Measurements from ENCODE around the gene SCIN. TPM values are rescaled to one million over a fixed set of nuclear protein-coding genes. Genes with fewer than 3 reads are reported as not detected.
A peak's percentile ranks its signal among the peaks of the same experiment; 100 is the strongest.

Gene SCIN
- total RNA-seq, 1 experiment from 2014 or later = not detected

GRCh38 chr7:12588259-12588904 lies 17.9 kb downstream of the SCIN start:
- Mint-ChIP-seq H3K4me1 (ENCODE audit: insufficient read depth, unreplicated experiment) (no peaks in the 10 kb centered on the region), H3K36me3 (ENCODE audit: insufficient read depth, unreplicated experiment) (no peaks in the 10 kb centered on the region), H3K27ac (ENCODE audit: low read depth, unreplicated experiment) (no peak overlapping the region), H3K4me3 (ENCODE audit: unreplicated experiment) (no peak overlapping the region), H3K27me3 (ENCODE audit: insufficient read depth, unreplicated experiment) (no peaks in the 10 kb centered on the region), H3K9me3 (ENCODE audit: unreplicated experiment) (peaks cover 7% of the 10 kb centered on the region)
- intact Hi-C loops (cut with micrococcal nuclease) = no loop called here
- ChIA-PET POLR2A (no interaction called here), CTCF (interaction anchor here (0.5 to 0.7 kb wide), 2 partner anchors 50 to 51 kb away, joined by 3 to 5 read pairs; no protein-coding TSS in a partner anchor)
- no peak for DNase-seq (ENCODE audit: unreplicated experiment)
- no TSS peak for BruUV-seq (replicated peaks)
- TF ChIP-seq, protein P1, sequence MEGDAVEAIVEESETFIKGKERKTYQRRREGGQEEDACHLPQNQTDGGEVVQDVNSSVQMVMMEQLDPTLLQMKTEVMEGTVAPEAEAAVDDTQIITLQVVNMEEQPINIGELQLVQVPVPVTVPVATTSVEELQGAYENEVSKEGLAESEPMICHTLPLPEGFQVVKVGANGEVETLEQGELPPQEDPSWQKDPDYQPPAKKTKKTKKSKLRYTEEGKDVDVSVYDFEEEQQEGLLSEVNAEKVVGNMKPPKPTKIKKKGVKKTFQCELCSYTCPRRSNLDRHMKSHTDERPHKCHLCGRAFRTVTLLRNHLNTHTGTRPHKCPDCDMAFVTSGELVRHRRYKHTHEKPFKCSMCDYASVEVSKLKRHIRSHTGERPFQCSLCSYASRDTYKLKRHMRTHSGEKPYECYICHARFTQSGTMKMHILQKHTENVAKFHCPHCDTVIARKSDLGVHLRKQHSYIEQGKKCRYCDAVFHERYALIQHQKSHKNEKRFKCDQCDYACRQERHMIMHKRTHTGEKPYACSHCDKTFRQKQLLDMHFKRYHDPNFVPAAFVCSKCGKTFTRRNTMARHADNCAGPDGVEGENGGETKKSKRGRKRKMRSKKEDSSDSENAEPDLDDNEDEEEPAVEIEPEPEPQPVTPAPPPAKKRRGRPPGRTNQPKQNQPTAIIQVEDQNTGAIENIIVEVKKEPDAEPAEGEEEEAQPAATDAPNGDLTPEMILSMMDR (IDR thresholded peaks at IDR 0.05; ENCODE audit: unreplicated experiment) = no peak

DNA sequence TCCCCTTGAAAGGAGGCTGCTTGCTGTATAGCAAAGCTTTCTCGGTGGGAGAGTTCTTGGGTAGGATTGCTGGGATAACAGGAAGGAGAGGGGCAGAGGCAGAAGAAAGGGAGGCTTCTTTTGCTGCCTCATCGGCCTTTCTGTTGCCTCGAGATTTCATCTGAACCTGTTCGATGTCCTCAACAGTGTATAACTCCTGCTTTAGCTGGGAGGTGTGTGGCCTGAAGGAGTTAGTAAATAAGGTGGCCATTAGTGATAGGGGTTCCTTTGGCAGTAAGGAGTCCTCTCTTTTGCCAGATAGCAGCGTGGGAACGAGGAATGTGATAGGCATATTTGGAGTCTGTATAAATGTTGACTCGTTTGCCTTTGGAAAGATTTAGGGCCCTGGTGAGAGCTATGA lies 20.0 kb downstream of the SCIN start:
- Mint-ChIP-seq H3K36me3 (ENCODE audit: insufficient read depth, unreplicated experiment) (no peaks in the 10 kb centered on the region), H3K27me3 (ENCODE audit: insufficient read depth, unreplicated experiment) (no peaks in the 10 kb centered on the region), H3K4me3 (ENCODE audit: unreplicated experiment) (no peak overlapping the region), H3K27ac (ENCODE audit: low read depth, unreplicated experiment) (no peak overlapping the region), H3K9me3 (ENCODE audit: unreplicated experiment) (peaks cover 14% of the 10 kb centered on the region), H3K4me1 (ENCODE audit: insufficient read depth, unreplicated experiment) (peaks cover 7% of the 10 kb centered on the region)
- no peak for DNase-seq (ENCODE audit: unreplicated experiment)
- intact Hi-C loops (cut with micrococcal nuclease) = no loop called here
- ChIA-PET CTCF (interaction anchor here (0.6 to 0.8 kb wide), 2 partner anchors 29 to 100 kb away, joined by 3 to 5 read pairs; no protein-coding TSS in a partner anchor), POLR2A (interaction anchor here (0.6 kb wide), 2 partner anchors 13 to 20 kb away, joined by 3 read pairs; partner anchors contain the start of gene SCIN)
- TF ChIP-seq, protein P1 (IDR thresholded peaks at IDR 0.05; ENCODE audit: unreplicated experiment) = no peak
- BruUV-seq (replicated peaks) = no TSS peak

DNA sequence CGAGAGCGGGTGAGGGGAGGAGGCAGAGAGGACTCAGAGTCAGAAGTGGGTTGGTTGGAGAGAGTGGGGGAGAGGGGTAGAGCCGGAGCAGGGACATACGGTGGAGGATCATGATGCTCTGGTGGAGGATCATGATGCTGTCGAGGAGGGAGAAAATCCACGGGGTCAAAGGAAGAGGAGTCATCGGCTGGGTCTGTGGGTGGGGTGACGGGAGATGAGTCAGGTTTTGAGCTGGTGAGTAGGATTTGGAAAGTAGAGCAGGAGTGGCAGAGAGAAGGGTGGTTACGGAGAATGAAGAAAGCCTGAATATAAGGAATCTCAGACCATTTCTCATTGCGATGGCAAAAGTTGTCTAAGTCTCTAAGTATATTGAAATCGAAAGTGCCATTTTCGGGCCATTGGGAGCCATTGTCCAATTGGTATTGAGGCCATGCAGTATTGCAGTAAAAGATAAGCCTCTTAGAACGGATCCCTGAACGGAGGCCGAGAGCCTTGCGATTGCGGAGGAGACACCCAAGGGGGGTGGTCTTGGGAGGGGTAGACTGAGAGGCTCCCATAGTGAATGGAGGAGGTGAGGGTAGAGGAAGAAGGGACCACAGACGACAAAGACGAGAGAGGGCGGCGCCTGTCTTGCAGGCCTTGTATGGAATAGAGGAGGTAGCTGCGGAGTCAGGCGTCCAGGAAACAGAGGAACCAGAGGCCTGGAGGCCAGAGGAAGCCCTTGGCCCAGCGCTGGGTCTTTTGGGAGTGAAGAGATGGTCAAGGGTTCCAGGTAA lies 23.8 kb downstream of the SCIN start:
- ChIA-PET POLR2A (no interaction called here), CTCF (interaction anchor here (0.6 to 2.1 kb wide), 3 partner anchors 12 to 61 kb away, joined by 3 to 6 read pairs (median 3); no protein-coding TSS in a partner anchor)
- no TSS peak for BruUV-seq (replicated peaks)
- Mint-ChIP-seq H3K27me3 (ENCODE audit: insufficient read depth, unreplicated experiment) (no peaks in the 10 kb centered on the region), H3K9me3 (ENCODE audit: unreplicated experiment) (peaks cover 7% of the 10 kb centered on the region), H3K4me1 (ENCODE audit: insufficient read depth, unreplicated experiment) (peaks cover 7% of the 10 kb centered on the region), H3K36me3 (ENCODE audit: insufficient read depth, unreplicated experiment) (no peaks in the 10 kb centered on the region), H3K27ac (ENCODE audit: low read depth, unreplicated experiment) (no peak overlapping the region), H3K4me3 (ENCODE audit: unreplicated experiment) (no peak overlapping the region)
- TF ChIP-seq, protein P1 (IDR thresholded peaks at IDR 0.05; ENCODE audit: unreplicated experiment) = no peak
- peak; percentile 21 for DNase-seq (ENCODE audit: unreplicated experiment)
- intact Hi-C loops (cut with micrococcal nuclease) = no loop called here

GRCh38 chr7:12595148-12595547 lies 24.6 kb downstream of the SCIN start:
- no peak for DNase-seq (ENCODE audit: unreplicated experiment)
- H3K9me3 Mint-ChIP-seq (ENCODE audit: unreplicated experiment) = peaks cover 7% of the 10 kb centered on the region
- POLR2A ChIA-PET = interaction anchor here (1.0 kb wide), 1 partner anchor 12 kb away, joined by 3 read pairs; no protein-coding TSS in a partner anchor
- no peak overlapping the region for H3K4me3 Mint-ChIP-seq (ENCODE audit: unreplicated experiment)
- CTCF ChIA-PET = interaction anchor here (0.6 to 2.1 kb wide), 4 partner anchors 13 to 70 kb away, joined by 3 to 6 read pairs (median 4); no protein-coding TSS in a partner anchor
- TF ChIP-seq, protein P1 (IDR thresholded peaks at IDR 0.05; ENCODE audit: unreplicated experiment) = no peak
- no peaks in the 10 kb centered on the region for H3K27me3 Mint-ChIP-seq (ENCODE audit: insufficient read depth, unreplicated experiment)
- intact Hi-C loops (cut with micrococcal nuclease) = no loop called here
- H3K36me3 Mint-ChIP-seq (ENCODE audit: insufficient read depth, unreplicated experiment) = no peaks in the 10 kb centered on the region
- BruUV-seq (replicated peaks) = no TSS peak
- H3K4me1 Mint-ChIP-seq (ENCODE audit: insufficient read depth, unreplicated experiment) = peaks cover 7% of the 10 kb centered on the region
- H3K27ac Mint-ChIP-seq (ENCODE audit: low read depth, unreplicated experiment) = no peak overlapping the region

All from MCF 10A (cell line).